Activated B cell treated with CpG ODN at 0.5 μM for 24 hours (primary cell): ENCODE measurements around the gene LY9. TPM values are rescaled to one million over a fixed set of nuclear protein-coding genes. Genes with fewer than 3 reads are reported as not detected.

ENCODE experiments used
- ATAC-seq: fragments of 200-7000 bp; cut with Tn5 transposase; one replicate; pipeline ENCODE4 v1.10.0; 2021; ENCODE audit warnings: low read depth, mild to moderate bottlenecking, moderate library complexity
- CTCF ChIA-PET: fragments of 350-600 bp; sonication (Branson Sonifier 250); formaldehyde crosslinking; loops from one replicate; lab custom pipeline; 2021; ENCODE audit warnings: antibody characterized with exemption; lab: Charles Lee
- POLR2A ChIA-PET: fragments of 350-600 bp; sonication (Branson Sonifier 250); formaldehyde crosslinking; loops from one replicate; lab custom pipeline; 2021; ENCODE audit warnings: antibody characterized with exemption; lab: Charles Lee
- DNase-seq: peaks from one replicate; pipeline ENCODE4 v3.0.0; 2022
- H3K27ac Mint-ChIP-seq: one replicate; pipeline ENCODE4 v1.8.0; 2020; ENCODE audit warnings: mixed read lengths
- H3K27me3 Mint-ChIP-seq: one replicate; pipeline ENCODE4 v1.8.0; 2021; ENCODE audit warnings: mixed read lengths
- H3K36me3 Mint-ChIP-seq: one replicate; pipeline ENCODE4 v1.8.0; 2021; ENCODE audit warnings: low read depth, mixed read lengths
- H3K4me1 Mint-ChIP-seq: one replicate; pipeline ENCODE4 v1.8.0; 2021; ENCODE audit warnings: mixed read lengths
- H3K4me3 Mint-ChIP-seq: one replicate; pipeline ENCODE4 v1.8.0; 2020; ENCODE audit warnings: mild to moderate bottlenecking, mixed read lengths
- H3K9me3 Mint-ChIP-seq: one replicate; pipeline ENCODE4 v1.8.0; 2020; ENCODE audit warnings: mixed read lengths
- CTCF ChIP-seq: fragments of 200-600 bp; IDR thresholded peaks from one replicate; pipeline ENCODE4 v1.8.0; 2022; ENCODE audit warnings: antibody characterized with exemption, mild to moderate bottlenecking
- intact Hi-C: fragments of 100-400 bp; cut with micrococcal nuclease; formaldehyde crosslinking; loops from one replicate; pipeline ENCODE4 v1.15.1; 2024
- total RNA-seq: library from RNA; stranded (reverse); gene quantifications from 2 replicates; pipeline ENCODE4 v1.2.3, GENCODE V29; 2022

The LY9 gene
- total RNA-seq, 1 donor from 2014 or later, result 71.6 TPM

GRCh38 chr1:160776178-160776577 lies 19.8 kb upstream of the LY9 start:
- TF ChIP-seq CTCF, result no peak
- peak; percentile 93 for ATAC-seq
- Mint-ChIP-seq H3K27ac (peak overlapping the region; percentile 84), H3K4me3 (peak overlapping the region; percentile 21), H3K4me1 (peaks cover 79% of the 10 kb centered on the region), H3K27me3 (no peaks in the 10 kb centered on the region), H3K9me3 (peaks cover 4% of the 10 kb centered on the region), H3K36me3 (peaks cover 6% of the 10 kb centered on the region)
- DNase-seq, result no peak
- POLR2A ChIA-PET, result interaction anchor here (0.6 to 4.5 kb wide), 14 partner anchors 8 to 269 kb away, joined by 3 to 37 read pairs (median 5); partner anchors contain the start of genes CD48, LY9 and USF1
- CTCF ChIA-PET, result interaction anchor here (0.6 to 4.0 kb wide), 15 partner anchors 8 to 295 kb away, joined by 3 to 59 read pairs (median 6); partner anchors contain the start of genes ITLN2 and SLAMF7
- intact Hi-C loops, result loop anchor here (1.0 kb wide), 1 partner anchor 13 kb away; no protein-coding TSS in a partner anchor

- CTCF ChIA-PET, result interaction anchor here (0.6 to 4.0 kb wide), 24 partner anchors 9 to 175 kb away, joined by 3 to 59 read pairs (median 5); partner anchors contain the start of genes ITLN1, ITLN2 and SLAMF7
Observed at GRCh38 chr1:160777486-160778089, 18.4 kb upstream of the LY9 start.

GRCh38 chr1:160778976-160779375 lies 17.0 kb upstream of the LY9 start:
- intact Hi-C loops, result no loop called here
- ChIA-PET CTCF (interaction anchor here (1.1 to 4.7 kb wide), 7 partner anchors 10 to 174 kb away, joined by 4 to 46 read pairs (median 22); partner anchors contain the start of genes ITLN2 and LY9), POLR2A (interaction anchor here (0.7 to 4.5 kb wide), 2 partner anchors 11 to 17 kb away, joined by 5 to 37 read pairs; partner anchors contain the start of gene LY9)
- H3K27me3 Mint-ChIP-seq, result no peaks in the 10 kb centered on the region
- ATAC-seq (no peak), DNase-seq (no peak)
- H3K27ac Mint-ChIP-seq, result no peak overlapping the region
- H3K4me1 Mint-ChIP-seq, result peaks cover 84% of the 10 kb centered on the region
- peaks cover 3% of the 10 kb centered on the region for H3K36me3 Mint-ChIP-seq
- H3K9me3 Mint-ChIP-seq, result no peaks in the 10 kb centered on the region
- no peak for TF ChIP-seq CTCF
- H3K4me3 Mint-ChIP-seq, result no peak overlapping the region

More at GRCh38 chr1:160777486-160778089, 18.4 kb upstream of the LY9 start:
- H3K4me1 Mint-ChIP-seq, result peaks cover 88% of the 10 kb centered on the region
- H3K4me3 Mint-ChIP-seq, result no peak overlapping the region
- TF ChIP-seq CTCF, result no peak
- POLR2A ChIA-PET, result interaction anchor here (0.7 to 4.5 kb wide), 9 partner anchors 9 to 268 kb away, joined by 3 to 37 read pairs (median 4); partner anchors contain the start of genes LY9, SLAMF1, SLAMF7 and USF1
- no peaks in the 10 kb centered on the region for H3K27me3 Mint-ChIP-seq
- intact Hi-C loops, result loop anchor here (1.0 kb wide), 2 partner anchors 53 to 174 kb away; no protein-coding TSS in a partner anchor
- H3K36me3 Mint-ChIP-seq, result peaks cover 6% of the 10 kb centered on the region
- DNase-seq (no peak), ATAC-seq (no peak)
- H3K27ac Mint-ChIP-seq, result peak overlapping the region; percentile 35
- no peaks in the 10 kb centered on the region for H3K9me3 Mint-ChIP-seq

GRCh38 chr1:160779626-160780397 lies 16.2 kb upstream of the LY9 start:
- CTCF ChIA-PET, result interaction anchor here (0.7 to 4.7 kb wide), 13 partner anchors 11 to 173 kb away, joined by 3 to 46 read pairs (median 8); partner anchors contain the start of genes ITLN2 and LY9
- no peak for ATAC-seq
- Mint-ChIP-seq H3K4me3 (no peak overlapping the region), H3K4me1 (peaks cover 81% of the 10 kb centered on the region), H3K9me3 (no peaks in the 10 kb centered on the region), H3K36me3 (peaks cover 2% of the 10 kb centered on the region), H3K27me3 (no peaks in the 10 kb centered on the region), H3K27ac (peak overlapping the region; percentile 30)
- POLR2A ChIA-PET, result interaction anchor here (0.6 to 4.5 kb wide), 5 partner anchors 10 to 950 kb away, joined by 4 to 52 read pairs (median 27); partner anchors contain the start of gene LY9
- no peak for DNase-seq
- intact Hi-C loops, result no loop called here
- no peak for TF ChIP-seq CTCF
